ENCODE results near the gene SOX9. TPM values are rescaled to one million over a fixed set of nuclear protein-coding genes. Genes with fewer than 3 reads are reported as not detected.
"Not testable (repeated sequence)": the region's sequence is repeated elsewhere in the genome, so short reads cannot be mapped to it uniquely, and the experiment has no call there.

Gene SOX9
- total and polyA plus RNA-seq, 9 donors: 2.8 to 16.3 (median 10.5) TPM

DNA sequence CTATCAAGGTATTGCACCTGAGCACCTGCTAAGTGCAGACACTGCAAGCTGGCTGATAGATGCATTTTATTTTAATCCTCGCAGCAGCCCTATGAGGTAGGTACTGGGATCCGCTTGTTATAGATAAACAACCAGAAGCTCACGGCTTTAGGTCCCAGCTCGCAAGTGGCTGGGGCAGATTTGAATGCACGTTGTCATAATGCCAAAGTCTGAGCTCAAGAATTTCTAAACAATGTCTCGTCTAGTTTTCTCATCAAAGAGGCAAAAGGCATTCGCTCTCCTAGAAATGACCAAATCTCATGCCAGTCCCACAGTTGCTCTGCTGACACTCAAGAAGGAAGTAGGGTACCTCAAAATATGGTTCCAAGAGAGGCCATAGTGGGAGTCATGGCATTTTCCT lies 20.5 kb downstream of the SOX9 start:
- no peak for DNase-seq
- H3K27ac ChIP-seq (ENCODE audit: low read length): no peak overlapping the region
- H3K9me3 ChIP-seq (replicated peaks; ENCODE audit: control insufficient read depth, low read depth, low read length): no peaks in the 10 kb centered on the region
- peaks cover 22% of the 10 kb centered on the region for H3K4me1 ChIP-seq (ENCODE audit: control insufficient read depth, insufficient read depth, low read length)
- no peaks in the 10 kb centered on the region for H3K36me3 ChIP-seq (ENCODE audit: control insufficient read depth, insufficient read depth, low read length)
- H3K27me3 ChIP-seq (ENCODE audit: control insufficient read depth, insufficient read depth, low read length): no peaks in the 10 kb centered on the region
- 85% methylated on average over 6 of the region's 7 CpGs for WGBS (ENCODE audit: insufficient coverage)
- no peak overlapping the region for H3K4me3 ChIP-seq (ENCODE audit: low read length)

DNA sequence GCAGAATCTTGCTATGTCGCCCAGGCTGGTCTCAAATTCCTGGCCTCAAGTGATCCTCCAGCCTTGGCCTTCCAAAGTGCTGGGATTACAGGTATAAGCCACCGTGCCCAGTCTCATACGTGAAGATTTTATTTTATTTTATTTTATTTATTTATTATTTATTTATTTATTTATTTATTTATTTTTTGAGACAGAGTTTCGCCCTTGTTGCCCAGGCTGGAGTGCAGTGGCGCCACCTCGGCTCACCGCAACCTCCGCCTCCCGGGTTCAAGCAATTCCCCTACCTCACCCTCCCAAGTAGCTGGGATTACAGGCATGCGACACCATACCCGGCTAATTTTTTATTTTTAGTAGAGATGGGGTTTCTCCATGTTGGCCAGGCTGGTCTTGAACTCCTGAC lies 21.3 kb downstream of the SOX9 start:
- not testable (repeated sequence) for DNase-seq; H3K9me3 ChIP-seq (replicated peaks; ENCODE audit: control insufficient read depth, low read depth, low read length); H3K27me3 ChIP-seq (ENCODE audit: control insufficient read depth, insufficient read depth, low read length); H3K36me3 ChIP-seq (ENCODE audit: control insufficient read depth, insufficient read depth, low read length); H3K27ac ChIP-seq (ENCODE audit: low read length); H3K4me3 ChIP-seq (ENCODE audit: low read length)
- WGBS (ENCODE audit: insufficient coverage): no CpG with 5 or more reads among the region's 11 CpGs
- H3K4me1 ChIP-seq (ENCODE audit: control insufficient read depth, insufficient read depth, low read length): peaks cover 18% of the 10 kb centered on the region

- DNase-seq: no peak
- WGBS (ENCODE audit: insufficient coverage): 88% methylated on average over 2 of the region's 2 CpGs
- Histone ChIP-seq H3K27me3 (ENCODE audit: control insufficient read depth, insufficient read depth, low read length) (no peaks in the 10 kb centered on the region), H3K9me3 (replicated peaks; ENCODE audit: control insufficient read depth, low read depth, low read length) (no peaks in the 10 kb centered on the region), H3K4me1 (ENCODE audit: control insufficient read depth, insufficient read depth, low read length) (peaks cover 14% of the 10 kb centered on the region), H3K27ac (ENCODE audit: low read length) (no peak overlapping the region), H3K4me3 (ENCODE audit: low read length) (no peak overlapping the region), H3K36me3 (ENCODE audit: control insufficient read depth, insufficient read depth, low read length) (no peaks in the 10 kb centered on the region)
Observed at GRCh38 chr17:72142614-72143013, 21.8 kb downstream of the SOX9 start.

DNA sequence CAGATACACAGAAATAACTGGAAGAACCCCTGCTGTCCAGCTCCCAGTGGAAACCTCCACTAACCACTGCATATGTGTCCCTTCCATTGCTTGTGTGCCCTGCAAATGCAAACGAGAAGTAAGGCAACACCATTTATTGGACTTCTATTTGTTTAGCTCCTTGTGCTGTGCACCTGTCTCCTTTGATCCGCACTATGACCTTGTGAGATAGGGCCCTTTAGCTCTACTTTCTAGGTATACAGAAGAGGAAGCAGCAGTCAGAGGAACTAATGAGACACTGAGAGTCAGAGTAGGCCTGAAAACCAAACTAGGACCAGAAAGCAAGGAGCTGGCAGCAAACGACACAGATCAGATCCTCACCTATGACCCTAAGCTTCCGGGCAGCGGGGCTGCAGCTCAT lies 22.4 kb downstream of the SOX9 start:
- no peak overlapping the region for H3K27ac ChIP-seq (ENCODE audit: low read length)
- no peaks in the 10 kb centered on the region for H3K36me3 ChIP-seq (ENCODE audit: control insufficient read depth, insufficient read depth, low read length)
- WGBS (ENCODE audit: insufficient coverage): 68% methylated on average over 4 of the region's 5 CpGs
- no peaks in the 10 kb centered on the region for H3K27me3 ChIP-seq (ENCODE audit: control insufficient read depth, insufficient read depth, low read length)
- no peak for DNase-seq
- H3K9me3 ChIP-seq (replicated peaks; ENCODE audit: control insufficient read depth, low read depth, low read length): no peaks in the 10 kb centered on the region
- no peak overlapping the region for H3K4me3 ChIP-seq (ENCODE audit: low read length)
- peaks cover 9% of the 10 kb centered on the region for H3K4me1 ChIP-seq (ENCODE audit: control insufficient read depth, insufficient read depth, low read length)

- Histone ChIP-seq H3K27me3 (ENCODE audit: control insufficient read depth, insufficient read depth, low read length) (no peaks in the 10 kb centered on the region), H3K36me3 (ENCODE audit: control insufficient read depth, insufficient read depth, low read length) (no peaks in the 10 kb centered on the region), H3K4me3 (ENCODE audit: low read length) (no peak overlapping the region), H3K27ac (ENCODE audit: low read length) (no peak overlapping the region), H3K4me1 (ENCODE audit: control insufficient read depth, insufficient read depth, low read length) (peaks cover 8% of the 10 kb centered on the region), H3K9me3 (replicated peaks; ENCODE audit: control insufficient read depth, low read depth, low read length) (no peaks in the 10 kb centered on the region)
- DNase-seq: no peak
- no CpG with 5 or more reads among the region's 2 CpGs for WGBS (ENCODE audit: insufficient coverage)
Observed at GRCh38 chr17:72144101-72144500, 23.3 kb downstream of the SOX9 start.

DNA sequence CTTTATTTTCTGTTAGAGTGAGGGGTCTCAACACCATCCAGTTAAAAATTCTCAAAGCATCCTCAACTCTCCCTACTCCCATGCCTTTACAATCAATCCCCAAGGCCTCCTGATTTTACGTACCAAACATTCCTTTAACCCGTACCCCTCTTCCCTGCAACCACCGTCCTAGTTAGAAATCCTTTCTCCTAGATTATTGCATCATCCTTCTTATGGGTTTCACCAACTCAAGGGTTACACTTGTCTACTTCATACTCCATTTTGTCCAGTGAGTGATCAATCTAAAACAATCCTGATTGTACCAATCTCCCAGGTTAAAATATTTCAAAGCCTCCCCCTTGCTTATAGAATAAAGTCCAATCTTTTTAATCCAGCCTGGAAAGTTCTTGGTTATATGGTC lies 24.7 kb downstream of the SOX9 start:
- Histone ChIP-seq H3K27me3 (ENCODE audit: control insufficient read depth, insufficient read depth, low read length) (no peaks in the 10 kb centered on the region), H3K27ac (ENCODE audit: low read length) (no peak overlapping the region), H3K9me3 (replicated peaks; ENCODE audit: control insufficient read depth, low read depth, low read length) (no peaks in the 10 kb centered on the region), H3K36me3 (ENCODE audit: control insufficient read depth, insufficient read depth, low read length) (no peaks in the 10 kb centered on the region), H3K4me1 (ENCODE audit: control insufficient read depth, insufficient read depth, low read length) (no peaks in the 10 kb centered on the region), H3K4me3 (ENCODE audit: low read length) (no peak overlapping the region)
- no peak for DNase-seq
- 78% methylated on average over 3 of the region's 3 CpGs for WGBS (ENCODE audit: insufficient coverage)

- no peak overlapping the region for H3K27ac ChIP-seq (ENCODE audit: low read length)
- H3K36me3 ChIP-seq (ENCODE audit: control insufficient read depth, insufficient read depth, low read length): no peaks in the 10 kb centered on the region
- no peak overlapping the region for H3K4me3 ChIP-seq (ENCODE audit: low read length)
- no peaks in the 10 kb centered on the region for H3K9me3 ChIP-seq (replicated peaks; ENCODE audit: control insufficient read depth, low read depth, low read length)
- WGBS (ENCODE audit: insufficient coverage): 67% methylated on average over 1 of the region's 2 CpGs
- no peak for DNase-seq
- no peaks in the 10 kb centered on the region for H3K4me1 ChIP-seq (ENCODE audit: control insufficient read depth, insufficient read depth, low read length)
- H3K27me3 ChIP-seq (ENCODE audit: control insufficient read depth, insufficient read depth, low read length): no peaks in the 10 kb centered on the region
Observed at GRCh38 chr17:72145962-72146361, 25.1 kb downstream of the SOX9 start.

DNA sequence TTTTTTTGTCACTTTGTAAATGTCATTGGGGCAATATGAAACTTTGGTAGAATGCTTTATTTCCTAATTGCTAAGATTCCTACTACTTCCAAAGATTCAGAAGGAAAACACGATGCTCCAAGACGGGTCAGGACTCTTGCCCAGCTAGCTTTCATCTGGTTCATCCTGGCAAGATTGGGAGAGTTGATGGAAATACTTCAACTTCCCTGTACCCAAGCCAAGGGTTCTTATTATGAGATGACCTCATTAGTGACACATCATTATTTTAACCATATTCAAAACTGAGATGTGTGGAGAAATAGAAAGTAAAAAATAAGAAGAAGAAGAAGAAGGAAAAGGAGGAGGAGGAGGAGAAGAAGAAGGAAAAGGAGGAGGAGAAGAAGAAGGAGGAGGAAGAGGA lies 25.6 kb downstream of the SOX9 start:
- no peak overlapping the region for H3K27ac ChIP-seq (ENCODE audit: low read length)
- no peaks in the 10 kb centered on the region for H3K36me3 ChIP-seq (ENCODE audit: control insufficient read depth, insufficient read depth, low read length)
- no peak overlapping the region for H3K4me3 ChIP-seq (ENCODE audit: low read length)
- H3K4me1 ChIP-seq (ENCODE audit: control insufficient read depth, insufficient read depth, low read length): peaks cover under 1% of the 10 kb centered on the region
- whole genome bisulfite sequencing (ENCODE audit: insufficient coverage): no CpG with 5 or more reads among the region's 2 CpGs
- no peaks in the 10 kb centered on the region for H3K9me3 ChIP-seq (replicated peaks; ENCODE audit: control insufficient read depth, low read depth, low read length)
- no peaks in the 10 kb centered on the region for H3K27me3 ChIP-seq (ENCODE audit: control insufficient read depth, insufficient read depth, low read length)
- no peak for DNase-seq

- H3K27ac ChIP-seq (ENCODE audit: low read length): no peak overlapping the region
- H3K27me3 ChIP-seq (ENCODE audit: control insufficient read depth, insufficient read depth, low read length): no peaks in the 10 kb centered on the region
- no peak for DNase-seq
- peaks cover 5% of the 10 kb centered on the region for H3K4me1 ChIP-seq (ENCODE audit: control insufficient read depth, insufficient read depth, low read length)
- no peaks in the 10 kb centered on the region for H3K9me3 ChIP-seq (replicated peaks; ENCODE audit: control insufficient read depth, low read depth, low read length)
- WGBS (ENCODE audit: insufficient coverage): 38% methylated on average over 6 of the region's 11 CpGs
- H3K36me3 ChIP-seq (ENCODE audit: control insufficient read depth, insufficient read depth, low read length): no peaks in the 10 kb centered on the region
- no peak overlapping the region for H3K4me3 ChIP-seq (ENCODE audit: low read length)
Observed at GRCh38 chr17:72150632-72151460, 30.0 kb downstream of the SOX9 start.

DNA sequence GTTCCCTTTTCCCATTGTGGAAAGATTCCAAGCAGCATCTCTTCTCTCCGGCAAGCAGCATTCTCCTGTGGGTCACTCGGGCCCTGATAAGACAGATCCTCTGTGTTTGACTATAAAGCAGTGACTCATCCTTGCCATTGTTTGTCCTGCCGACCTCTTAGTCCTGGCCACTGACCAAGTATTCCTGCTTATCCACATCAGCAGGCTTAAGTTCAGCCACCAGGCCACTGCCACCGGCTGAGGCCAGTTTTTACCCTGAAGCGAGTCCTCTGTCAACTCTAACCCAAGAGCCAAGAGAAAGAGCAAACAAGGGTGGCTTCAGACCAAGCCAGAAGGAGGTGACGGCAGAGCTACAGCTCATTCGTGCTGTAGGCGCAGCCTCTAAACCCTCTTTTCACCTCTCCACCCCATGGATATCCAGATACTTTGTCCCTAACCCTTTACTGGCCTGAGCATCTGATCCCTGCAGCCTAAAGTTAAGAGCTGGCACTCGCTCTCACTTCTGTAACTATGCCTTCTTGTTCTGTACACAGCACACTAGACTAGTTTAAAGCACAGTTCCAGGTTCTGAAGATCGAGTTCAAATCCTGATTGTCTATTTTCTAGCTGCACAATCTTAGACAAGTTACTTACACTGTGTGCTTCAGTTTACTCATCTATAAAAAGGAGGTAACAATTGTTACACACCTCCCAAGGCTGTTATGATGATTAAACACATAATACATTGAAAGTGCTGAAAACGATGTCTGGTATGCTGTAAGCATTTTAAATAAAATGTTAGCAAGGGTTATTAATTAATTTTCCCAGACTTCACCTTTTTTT lies 31.0 kb downstream of the SOX9 start:
- DNase-seq: peak; percentile 54
- Histone ChIP-seq H3K27me3 (ENCODE audit: control insufficient read depth, insufficient read depth, low read length) (no peaks in the 10 kb centered on the region), H3K36me3 (ENCODE audit: control insufficient read depth, insufficient read depth, low read length) (no peaks in the 10 kb centered on the region), H3K9me3 (replicated peaks; ENCODE audit: control insufficient read depth, low read depth, low read length) (no peaks in the 10 kb centered on the region), H3K27ac (ENCODE audit: low read length) (no peak overlapping the region), H3K4me3 (ENCODE audit: low read length) (no peak overlapping the region), H3K4me1 (ENCODE audit: control insufficient read depth, insufficient read depth, low read length) (peaks cover 5% of the 10 kb centered on the region)
- 46% methylated on average over 8 of the region's 11 CpGs for WGBS (ENCODE audit: insufficient coverage)
